ENCODE measurements around the gene TERB1. TPM values are rescaled to one million over a fixed set of nuclear protein-coding genes. Genes with fewer than 3 reads are reported as not detected.
A peak's percentile ranks its signal among the peaks of the same experiment; 100 is the strongest.

The TERB1 gene
- polyA plus RNA-seq, 12 donors, result not detected

- no peak for DNase-seq
Measured at GRCh38 chr16:66746682-66747081, 54.7 kb downstream of the TERB1 start.

GRCh38 chr16:66746048-66746447, 55.3 kb downstream of the TERB1 start:
- no peak for DNase-seq

GRCh38 chr16:66741950-66742808, 59.2 kb downstream of the TERB1 start:
- DNase-seq, result peak; percentile 77

GRCh38 chr16:66741169-66741900, 60.0 kb downstream of the TERB1 start:
- DNase-seq, result peak; percentile 94

GRCh38 chr16:66740533-66740932, 60.9 kb downstream of the TERB1 start:
- no peak for DNase-seq

GRCh38 chr16:66740010-66740409, 61.4 kb downstream of the TERB1 start:
- no peak for DNase-seq

- no peak for DNase-seq
Measured at GRCh38 chr16:66735891-66736290, 65.5 kb downstream of the TERB1 start.

GRCh38 chr16:66731101-66731500, 70.3 kb downstream of the TERB1 start:
- no peak for DNase-seq

- no peak for DNase-seq
Measured at GRCh38 chr16:66728804-66729203, 72.6 kb downstream of the TERB1 start.

- DNase-seq, result peak; percentile 65
Measured at GRCh38 chr16:66728117-66728787, 73.1 kb downstream of the TERB1 start.

- DNase-seq, result no peak
Measured at GRCh38 chr16:66720766-66721165, 80.6 kb downstream of the TERB1 start.

- no peak for DNase-seq
Measured at GRCh38 chr16:66719246-66719645, 82.1 kb downstream of the TERB1 start.

- DNase-seq, result no peak
Measured at GRCh38 chr16:66717776-66718175, 83.6 kb downstream of the TERB1 start.

- DNase-seq, result no peak
Measured at GRCh38 chr16:66717112-66717675, 84.2 kb downstream of the TERB1 start.

- DNase-seq, result no peak
Measured at GRCh38 chr16:66714654-66715307, 86.6 kb downstream of the TERB1 start.

GRCh38 chr16:66714062-66714461, 87.3 kb downstream of the TERB1 start:
- DNase-seq, result no peak

- no peak for DNase-seq
Measured at GRCh38 chr16:66713076-66713475, 88.3 kb downstream of the TERB1 start.

- no peak for DNase-seq
Measured at GRCh38 chr16:66712512-66712911, 88.9 kb downstream of the TERB1 start.

GRCh38 chr16:66711581-66711980, 89.8 kb downstream of the TERB1 start:
- DNase-seq, result no peak

- no peak for DNase-seq
Measured at GRCh38 chr16:66706506-66706880, 94.9 kb downstream of the TERB1 start.

GRCh38 chr16:66705790-66706505, 95.4 kb downstream of the TERB1 start:
- DNase-seq, result no peak
